ENCODE measurements around the gene ACVR1B. TPM values are rescaled to one million over a fixed set of nuclear protein-coding genes. Genes with fewer than 3 reads are reported as not detected.

ACVR1B gene
- total RNA-seq, 3 donors from 2014 or later (not counting 1 experiment from before 2014, with no cell fraction given), result 5.9 to 9.6 (median 6.6) TPM

GRCh38 chr12:51938726-51939125, 12.8 kb upstream of the ACVR1B start:
- Histone ChIP-seq H3K27me3 (ENCODE audit: control insufficient read depth, insufficient read depth, low read length) (no peaks in the 10 kb centered on the region), H3K4me1 (ENCODE audit: control insufficient read depth, insufficient read depth, low read length) (peaks cover 3% of the 10 kb centered on the region), H3K36me3 (ENCODE audit: control insufficient read depth, insufficient read depth, low read length) (no peaks in the 10 kb centered on the region), H3K27ac (ENCODE audit: low read length) (no peak overlapping the region), H3K4me3 (ENCODE audit: low read length) (no peak overlapping the region), H3K9me3 (ENCODE audit: control insufficient read depth, insufficient read depth, low read length) (no peaks in the 10 kb centered on the region)
- Mint-ChIP-seq H3K36me3 (no peaks in the 10 kb centered on the region), H3K9me3 (no peaks in the 10 kb centered on the region), H3K27ac (no peak overlapping the region), H3K4me3 (no peak overlapping the region), H3K27me3 (ENCODE audit: low read depth in 2 of 2) (peaks cover 0 to 9% of the 10 kb centered on the region in 2 donors), H3K4me1 (peaks cover 8 to 15% of the 10 kb centered on the region in 2 donors)
- 92% methylated on average over 5 of the region's 6 CpGs for WGBS (ENCODE audit: insufficient coverage)
- ATAC-seq (no peak), DNase-seq (no peak)
- intact Hi-C loops (cut with micrococcal nuclease), result no loop called here
- TF ChIP-seq, protein P1, sequence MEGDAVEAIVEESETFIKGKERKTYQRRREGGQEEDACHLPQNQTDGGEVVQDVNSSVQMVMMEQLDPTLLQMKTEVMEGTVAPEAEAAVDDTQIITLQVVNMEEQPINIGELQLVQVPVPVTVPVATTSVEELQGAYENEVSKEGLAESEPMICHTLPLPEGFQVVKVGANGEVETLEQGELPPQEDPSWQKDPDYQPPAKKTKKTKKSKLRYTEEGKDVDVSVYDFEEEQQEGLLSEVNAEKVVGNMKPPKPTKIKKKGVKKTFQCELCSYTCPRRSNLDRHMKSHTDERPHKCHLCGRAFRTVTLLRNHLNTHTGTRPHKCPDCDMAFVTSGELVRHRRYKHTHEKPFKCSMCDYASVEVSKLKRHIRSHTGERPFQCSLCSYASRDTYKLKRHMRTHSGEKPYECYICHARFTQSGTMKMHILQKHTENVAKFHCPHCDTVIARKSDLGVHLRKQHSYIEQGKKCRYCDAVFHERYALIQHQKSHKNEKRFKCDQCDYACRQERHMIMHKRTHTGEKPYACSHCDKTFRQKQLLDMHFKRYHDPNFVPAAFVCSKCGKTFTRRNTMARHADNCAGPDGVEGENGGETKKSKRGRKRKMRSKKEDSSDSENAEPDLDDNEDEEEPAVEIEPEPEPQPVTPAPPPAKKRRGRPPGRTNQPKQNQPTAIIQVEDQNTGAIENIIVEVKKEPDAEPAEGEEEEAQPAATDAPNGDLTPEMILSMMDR (IDR thresholded peaks at IDR 0.05), result no peak

GRCh38 chr12:51941011-51941581, 10.4 kb upstream of the ACVR1B start:
- Mint-ChIP-seq H3K27ac (no peak overlapping the region), H3K27me3 (ENCODE audit: low read depth in 2 of 2) (peaks cover 0 to 12% of the 10 kb centered on the region in 2 donors), H3K9me3 (peaks cover 6 to 8% of the 10 kb centered on the region in 2 donors), H3K4me3 (no peak overlapping the region), H3K36me3 (peaks cover 13% of the 10 kb centered on the region), H3K4me1 (peaks cover 8 to 15% of the 10 kb centered on the region in 2 donors)
- Histone ChIP-seq H3K36me3 (ENCODE audit: control insufficient read depth, insufficient read depth, low read length) (no peaks in the 10 kb centered on the region), H3K27ac (ENCODE audit: low read length) (no peak overlapping the region), H3K27me3 (ENCODE audit: control insufficient read depth, insufficient read depth, low read length) (no peaks in the 10 kb centered on the region), H3K4me3 (ENCODE audit: low read length) (no peak overlapping the region), H3K9me3 (ENCODE audit: control insufficient read depth, insufficient read depth, low read length) (no peaks in the 10 kb centered on the region), H3K4me1 (ENCODE audit: control insufficient read depth, insufficient read depth, low read length) (peaks cover 3% of the 10 kb centered on the region)
- intact Hi-C loops (cut with micrococcal nuclease), result no loop called here
- DNase-seq (no peak), ATAC-seq (no peak)
- WGBS (ENCODE audit: insufficient coverage), result 85% methylated on average over 13 of the region's 15 CpGs
- TF ChIP-seq, protein P1 (IDR thresholded peaks at IDR 0.05), result no peak

- no peaks in the 10 kb centered on the region for H3K27me3 ChIP-seq (ENCODE audit: control insufficient read depth, insufficient read depth, low read length)
- ATAC-seq (no peak), DNase-seq (no peak)
- 43% methylated on average over 4 of the region's 4 CpGs for WGBS (ENCODE audit: insufficient coverage)
- TF ChIP-seq, protein P1 (IDR thresholded peaks at IDR 0.05), result no peak
- no peak overlapping the region for H3K4me3 ChIP-seq (ENCODE audit: low read length)
- peaks cover 0 to 16% of the 10 kb centered on the region in 2 donors for H3K27me3 Mint-ChIP-seq (ENCODE audit: low read depth in 2 of 2)
- no peak overlapping the region for H3K27ac ChIP-seq (ENCODE audit: low read length)
- intact Hi-C loops (cut with micrococcal nuclease), result no loop called here
- peaks cover 13% of the 10 kb centered on the region for H3K36me3 Mint-ChIP-seq
- H3K9me3 ChIP-seq (ENCODE audit: control insufficient read depth, insufficient read depth, low read length), result no peaks in the 10 kb centered on the region
- H3K9me3 Mint-ChIP-seq, result peaks cover 6 to 8% of the 10 kb centered on the region in 2 donors
- peaks cover 3% of the 10 kb centered on the region for H3K4me1 ChIP-seq (ENCODE audit: control insufficient read depth, insufficient read depth, low read length)
- H3K27ac Mint-ChIP-seq, result no peak overlapping the region
- H3K4me3 Mint-ChIP-seq, result no peak overlapping the region
- no peaks in the 10 kb centered on the region for H3K36me3 ChIP-seq (ENCODE audit: control insufficient read depth, insufficient read depth, low read length)
- H3K4me1 Mint-ChIP-seq, result peaks cover 8 to 15% of the 10 kb centered on the region in 2 donors
Measured at GRCh38 chr12:51941604-51942003, 9.9 kb upstream of the ACVR1B start.

GRCh38 chr12:51942056-51942455, 9.4 kb upstream of the ACVR1B start:
- 90% methylated on average over 7 of the region's 7 CpGs for WGBS (ENCODE audit: insufficient coverage)
- DNase-seq, result no peak

More at GRCh38 chr12:51942056-51942455, 9.4 kb upstream of the ACVR1B start:
- intact Hi-C loops (cut with micrococcal nuclease), result no loop called here
- no peaks in the 10 kb centered on the region for H3K9me3 ChIP-seq (ENCODE audit: control insufficient read depth, insufficient read depth, low read length)
- H3K27me3 ChIP-seq (ENCODE audit: control insufficient read depth, insufficient read depth, low read length), result no peaks in the 10 kb centered on the region
- H3K9me3 Mint-ChIP-seq, result peaks cover 6 to 8% of the 10 kb centered on the region in 2 donors
- H3K4me3 ChIP-seq (ENCODE audit: low read length), result no peak overlapping the region
- H3K4me3 Mint-ChIP-seq, result no peak overlapping the region
- TF ChIP-seq, protein P1 (IDR thresholded peaks at IDR 0.05), result no peak
- H3K4me1 Mint-ChIP-seq, result peaks cover 8 to 15% of the 10 kb centered on the region in 2 donors
- peaks cover 0 to 17% of the 10 kb centered on the region in 2 donors for H3K27me3 Mint-ChIP-seq (ENCODE audit: low read depth in 2 of 2)
- no peak overlapping the region for H3K27ac ChIP-seq (ENCODE audit: low read length)
- ATAC-seq, result no peak
- H3K4me1 ChIP-seq (ENCODE audit: control insufficient read depth, insufficient read depth, low read length), result peaks cover 3% of the 10 kb centered on the region
- H3K36me3 Mint-ChIP-seq, result peaks cover 13% of the 10 kb centered on the region
- no peaks in the 10 kb centered on the region for H3K36me3 ChIP-seq (ENCODE audit: control insufficient read depth, insufficient read depth, low read length)
- no peak overlapping the region for H3K27ac Mint-ChIP-seq
